Measurements from ENCODE around the gene SYTL4. TPM values are rescaled to one million over a fixed set of nuclear protein-coding genes. Genes with fewer than 3 reads are reported as not detected.

SYTL4 gene
- total and polyA plus RNA-seq, 2 of the 8 experiments (the other 6 are each of a cell fraction or from before 2014, with no cell fraction given): 0.11 TPM

- no peak overlapping the region for H4K8ac ChIP-seq (ENCODE audit: extremely low read depth, insufficient read depth, low read length)
- H2BK120ac ChIP-seq (replicated peaks; ENCODE audit: low read depth, low read length): no peak overlapping the region
- H2AFZ ChIP-seq (ENCODE audit: low read length): no peak overlapping the region
- CTCF ChIA-PET (ENCODE audit: partially characterized antibody): interaction anchor here (0.9 to 2.1 kb wide), 2 partner anchors 91 to 216 kb away, joined by 3 to 11 read pairs; no protein-coding TSS in a partner anchor
- H3K27ac ChIP-seq (ENCODE audit: low read depth, low read length): no peak overlapping the region
- H3K4me1 ChIP-seq (replicated peaks in 1 of 4; ENCODE audit: control insufficient read depth in 3 of 4, insufficient read depth in 4 of 4, low read length in 3 of 4): no peaks in the 10 kb centered on the region
- H3K56ac ChIP-seq (replicated peaks; ENCODE audit: insufficient read length, low read depth, low read length): no peak overlapping the region
- FAIRE-seq (no peak), DNase-seq (ENCODE audit: low read depth in 1 of 2, low spot score in 2 of 2) (no peak)
- H2BK12ac ChIP-seq (ENCODE audit: low read depth, low read length): no peak overlapping the region
- H4K20me1 ChIP-seq (replicated peaks in 1 of 2; ENCODE audit: control insufficient read depth in 1 of 2, insufficient read depth in 2 of 2, low read length in 2 of 2): no peaks in the 10 kb centered on the region
- no peaks in the 10 kb centered on the region for H3K9me3 ChIP-seq (ENCODE audit: insufficient read depth in 2 of 2, low read depth in 1 of 2, low read length in 1 of 2)
- H2BK5ac ChIP-seq (ENCODE audit: low read depth, low read length): no peak overlapping the region
- no peak for TF ChIP-seq EGR1 (IDR thresholded peaks at IDR 0.05; ENCODE audit: borderline replicate concordance, low read depth, low read length)
- TF ChIP-seq CTBP2 (IDR thresholded peaks at IDR 0.05; ENCODE audit: borderline replicate concordance, insufficient read depth, insufficient read length, low read length): no peak
- TF ChIP-seq JUND (IDR thresholded peaks at IDR 0.05; ENCODE audit: low read length): no peak
- no peak for TF ChIP-seq NRF1 (IDR thresholded peaks at IDR 0.05; ENCODE audit: low read depth, low read length)
- TF ChIP-seq RFX5 (IDR thresholded peaks at IDR 0.05; ENCODE audit: borderline replicate concordance, low read depth, low read length): no peak
- TF ChIP-seq TBP (IDR thresholded peaks at IDR 0.05; ENCODE audit: low read depth, low read length): no peak
- no peak for TF ChIP-seq SIX5 (IDR thresholded peaks at IDR 0.05; ENCODE audit: low read depth, low read length)
- TF ChIP-seq RNF2 (IDR thresholded peaks at IDR 0.05; ENCODE audit: borderline replicate concordance, low read depth, low read length, missing control alignments, poor library complexity, severe bottlenecking): no peak
- TF ChIP-seq PHF8 (conservative IDR thresholded peaks at IDR 0.05; ENCODE audit: low read depth, low read length): no peak
- TF ChIP-seq BACH1 (IDR thresholded peaks at IDR 0.05; ENCODE audit: low read length): no peak
- TF ChIP-seq E2F6 (IDR thresholded peaks at IDR 0.05): no peak
- no peak for TF ChIP-seq RBBP5 (IDR thresholded peaks at IDR 0.05; ENCODE audit: borderline replicate concordance, low read depth, low read length)
- no peaks in the 10 kb centered on the region for H3K27me3 ChIP-seq (replicated peaks in 1 of 4; ENCODE audit: control insufficient read depth in 3 of 4, extremely low read depth in 1 of 4, insufficient read depth in 3 of 4, low read length in 3 of 4)
- no peaks in the 10 kb centered on the region for H3K79me2 ChIP-seq (ENCODE audit: control insufficient read depth in 1 of 2, insufficient read depth in 2 of 2, low read length in 2 of 2)
- no peak overlapping the region for H3K9ac ChIP-seq (replicated peaks in 1 of 4; ENCODE audit: extremely low read depth in 1 of 4, low read depth in 3 of 4, low read length in 3 of 4)
- H4K91ac ChIP-seq (replicated peaks; ENCODE audit: insufficient read length, low read length): no peak overlapping the region
- no peak overlapping the region for H2AK5ac ChIP-seq (ENCODE audit: low read depth, low read length)
- no peak overlapping the region for H3K4ac ChIP-seq (replicated peaks; ENCODE audit: insufficient read length, low read depth, low read length)
- H4K5ac ChIP-seq (ENCODE audit: insufficient read length, low read depth, low read length): no peak overlapping the region
- no peaks in the 10 kb centered on the region for H3K23me2 ChIP-seq (ENCODE audit: low read depth, low read length)
- no peak overlapping the region for H3K4me2 ChIP-seq (ENCODE audit: insufficient read depth in 1 of 2, low read depth in 2 of 2, low read length in 2 of 2)
- no peak overlapping the region for H2BK15ac ChIP-seq (ENCODE audit: low read length)
- no peak overlapping the region for H3K18ac ChIP-seq (ENCODE audit: extremely low read depth, low read length)
- H3K36me3 ChIP-seq (ENCODE audit: control insufficient read depth in 2 of 4, insufficient read depth in 4 of 4, low read length in 3 of 4): no peaks in the 10 kb centered on the region
- H3K4me3 ChIP-seq (ENCODE audit: extremely low read depth in 1 of 4, insufficient read depth in 2 of 4, low read depth in 3 of 4, low read length in 4 of 4): no peak overlapping the region
- no peaks in the 10 kb centered on the region for H3K79me1 ChIP-seq (ENCODE audit: low read depth, low read length)
- no peak overlapping the region for H3K14ac ChIP-seq (ENCODE audit: insufficient read length)
- POLR2A ChIA-PET (ENCODE audit: partially characterized antibody): no interaction called here
- H3K23ac ChIP-seq (ENCODE audit: insufficient read length): no peak overlapping the region
- H2BK20ac ChIP-seq (ENCODE audit: low read length): no peak overlapping the region
- WGBS, 2 experiments (ENCODE audit: extremely low coverage in 1 of 2, insufficient coverage in 1 of 2, insufficient read length in 1 of 2, insufficient replicate concordance in 2 of 2, low coverage in 1 of 2, low lambda C conversion rate in 2 of 2, missing lambda C conversion rate in 1 of 2): 90% methylated on average over 5 of the region's 5 CpGs; no CpG with 5 or more reads in 1 of the 2 experiments
Observed at GRCh38 chrX:100677611-100678181, 54.2 kb downstream of the SYTL4 start.
